GM12872 (cell line): ENCODE results near the gene IGFBP7.

ENCODE experiments used
- CTCF ChIP-seq: IDR thresholded peaks from 3 replicates; pipeline ENCODE4 v1.5.1; 2011; ENCODE audit warnings: low read depth, mild to moderate bottlenecking, low read length, moderate library complexity; ENCODE audit not compliant: insufficient read depth

IGFBP7 gene

GRCh38 chr4:57059890-57060716 lies 50.1 kb downstream of the IGFBP7 start:
- no peak for TF ChIP-seq CTCF

GRCh38 chr4:57055886-57056285 lies 54.3 kb downstream of the IGFBP7 start:
- no peak for TF ChIP-seq CTCF

- TF ChIP-seq CTCF: no peak
Observed at GRCh38 chr4:57053508-57053907, 56.7 kb downstream of the IGFBP7 start.

GRCh38 chr4:57051524-57051923 lies 58.7 kb downstream of the IGFBP7 start:
- no peak for TF ChIP-seq CTCF

- no peak for TF ChIP-seq CTCF
Observed at GRCh38 chr4:57051095-57051494, 59.1 kb downstream of the IGFBP7 start.

- no peak for TF ChIP-seq CTCF
Observed at GRCh38 chr4:57048590-57049304, 61.4 kb downstream of the IGFBP7 start.

- no peak for TF ChIP-seq CTCF
Observed at GRCh38 chr4:57044996-57045395, 65.2 kb downstream of the IGFBP7 start.
